ENCODE results near the gene RASAL2.
"Not testable (repeated sequence)": the region's sequence is repeated elsewhere in the genome, so short reads cannot be mapped to it uniquely, and the experiment has no call there.

RASAL2 gene

GRCh38 chr1:178076607-178077006 lies 17.3 kb upstream of the RASAL2 start:
- H3K4me1 ChIP-seq (ENCODE audit: control insufficient read depth, insufficient read depth, low read length) = no peaks in the 10 kb centered on the region
- H3K36me3 ChIP-seq (ENCODE audit: control insufficient read depth, insufficient read depth, low read length) = no peaks in the 10 kb centered on the region

GRCh38 chr1:178077917-178078316 lies 16.0 kb upstream of the RASAL2 start:
- H3K9ac ChIP-seq (ENCODE audit: low read depth, low read length) = no peak overlapping the region
- H3K4me1 ChIP-seq (ENCODE audit: control insufficient read depth, insufficient read depth, low read length) = no peaks in the 10 kb centered on the region
- H3K9me3 ChIP-seq (ENCODE audit: control insufficient read depth, insufficient read depth, low read length) = no peaks in the 10 kb centered on the region
- H3K36me3 ChIP-seq (ENCODE audit: control insufficient read depth, insufficient read depth, low read length) = no peaks in the 10 kb centered on the region
- no peaks in the 10 kb centered on the region for H3K27me3 ChIP-seq (ENCODE audit: control insufficient read depth, insufficient read depth, low read length)
- H3K4me3 ChIP-seq (ENCODE audit: low read depth, low read length) = no peak overlapping the region

More at GRCh38 chr1:178076607-178077006, 17.3 kb upstream of the RASAL2 start:
- H3K9ac ChIP-seq (ENCODE audit: low read depth, low read length) = no peak overlapping the region
- no peak overlapping the region for H3K4me3 ChIP-seq (ENCODE audit: low read depth, low read length)
- no peaks in the 10 kb centered on the region for H3K9me3 ChIP-seq (ENCODE audit: control insufficient read depth, insufficient read depth, low read length)
- H3K27me3 ChIP-seq (ENCODE audit: control insufficient read depth, insufficient read depth, low read length) = no peaks in the 10 kb centered on the region

GRCh38 chr1:178086294-178086693 lies 7.6 kb upstream of the RASAL2 start:
- H3K27me3 ChIP-seq (ENCODE audit: control insufficient read depth, insufficient read depth, low read length) = no peaks in the 10 kb centered on the region
- H3K36me3 ChIP-seq (ENCODE audit: control insufficient read depth, insufficient read depth, low read length) = no peaks in the 10 kb centered on the region
- no peaks in the 10 kb centered on the region for H3K9me3 ChIP-seq (ENCODE audit: control insufficient read depth, insufficient read depth, low read length)
- H3K4me1 ChIP-seq (ENCODE audit: control insufficient read depth, insufficient read depth, low read length) = no peaks in the 10 kb centered on the region
- no peak overlapping the region for H3K4me3 ChIP-seq (ENCODE audit: low read depth, low read length)
- H3K9ac ChIP-seq (ENCODE audit: low read depth, low read length) = no peak overlapping the region

DNA sequence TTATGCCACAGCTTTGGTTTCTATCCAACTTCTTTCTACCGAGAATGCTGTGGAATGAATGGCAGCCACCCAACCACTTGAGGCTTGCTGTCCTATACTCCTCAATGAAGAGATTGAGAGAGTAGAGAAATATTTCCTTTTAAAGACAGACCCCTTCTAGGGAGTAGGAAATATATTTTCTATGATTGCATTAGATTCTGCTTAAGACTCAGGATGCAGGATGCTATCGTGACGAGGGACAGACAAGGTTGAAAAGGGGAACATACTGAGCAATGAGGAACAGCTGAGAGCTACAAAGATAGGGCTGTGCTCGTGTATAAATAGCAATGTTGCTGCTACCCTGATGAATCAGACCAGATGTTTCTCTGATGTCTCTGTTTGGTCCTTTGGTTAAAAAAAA lies 7.1 kb upstream of the RASAL2 start:
- no peak overlapping the region for H3K4me3 ChIP-seq (ENCODE audit: low read depth, low read length)
- no peaks in the 10 kb centered on the region for H3K4me1 ChIP-seq (ENCODE audit: control insufficient read depth, insufficient read depth, low read length)
- H3K36me3 ChIP-seq (ENCODE audit: control insufficient read depth, insufficient read depth, low read length) = no peaks in the 10 kb centered on the region
- no peaks in the 10 kb centered on the region for H3K27me3 ChIP-seq (ENCODE audit: control insufficient read depth, insufficient read depth, low read length)
- H3K9me3 ChIP-seq (ENCODE audit: control insufficient read depth, insufficient read depth, low read length) = no peaks in the 10 kb centered on the region
- H3K9ac ChIP-seq (ENCODE audit: low read depth, low read length) = no peak overlapping the region

DNA sequence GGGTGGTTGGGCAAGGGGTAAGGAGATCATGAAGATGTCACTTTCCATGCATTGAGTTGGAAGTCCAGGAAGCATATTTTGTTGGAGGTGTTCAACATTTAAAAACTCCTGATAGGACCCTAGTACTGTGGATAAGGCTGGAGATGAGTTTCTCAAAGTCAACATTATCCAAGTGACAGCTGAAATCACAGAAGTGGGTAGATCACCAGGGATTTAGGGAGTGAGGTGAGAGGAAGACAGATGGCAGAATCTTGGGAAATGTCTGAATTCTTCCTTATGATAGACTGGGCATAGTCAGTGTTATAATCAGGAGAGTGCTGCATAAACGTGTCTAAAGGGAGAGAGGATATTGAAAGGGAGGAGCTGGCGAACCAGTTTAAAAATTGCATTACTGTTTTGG lies 5.3 kb upstream of the RASAL2 start:
- Histone ChIP-seq H3K4me1 (ENCODE audit: control insufficient read depth, insufficient read depth, low read length) (no peaks in the 10 kb centered on the region), H3K9ac (ENCODE audit: low read depth, low read length) (no peak overlapping the region), H3K9me3 (ENCODE audit: control insufficient read depth, insufficient read depth, low read length) (no peaks in the 10 kb centered on the region), H3K27me3 (ENCODE audit: control insufficient read depth, insufficient read depth, low read length) (no peaks in the 10 kb centered on the region), H3K36me3 (ENCODE audit: control insufficient read depth, insufficient read depth, low read length) (no peaks in the 10 kb centered on the region), H3K4me3 (ENCODE audit: low read depth, low read length) (no peak overlapping the region)

DNA sequence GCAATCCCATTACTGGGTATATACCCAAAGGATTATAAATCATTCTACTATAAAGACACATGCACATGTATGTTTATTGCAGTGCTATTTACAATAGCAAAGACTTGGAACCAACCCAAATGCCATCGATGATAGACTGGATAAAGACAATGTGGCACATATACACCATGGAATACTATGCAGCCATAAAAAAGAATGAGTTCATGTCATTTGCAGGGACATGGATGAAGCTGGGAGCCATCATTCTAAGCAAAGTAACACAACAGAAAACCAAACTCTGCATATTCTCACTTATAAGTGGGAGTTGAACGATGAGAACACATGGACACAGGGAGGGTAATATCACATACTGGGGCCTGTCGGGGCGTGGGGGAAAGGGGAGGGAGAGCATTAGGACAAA lies 2.5 kb upstream of the RASAL2 start:
- not testable (repeated sequence) for H3K9me3 ChIP-seq (ENCODE audit: control insufficient read depth, insufficient read depth, low read length); H3K4me3 ChIP-seq (ENCODE audit: low read depth, low read length); H3K27me3 ChIP-seq (ENCODE audit: control insufficient read depth, insufficient read depth, low read length)

DNA sequence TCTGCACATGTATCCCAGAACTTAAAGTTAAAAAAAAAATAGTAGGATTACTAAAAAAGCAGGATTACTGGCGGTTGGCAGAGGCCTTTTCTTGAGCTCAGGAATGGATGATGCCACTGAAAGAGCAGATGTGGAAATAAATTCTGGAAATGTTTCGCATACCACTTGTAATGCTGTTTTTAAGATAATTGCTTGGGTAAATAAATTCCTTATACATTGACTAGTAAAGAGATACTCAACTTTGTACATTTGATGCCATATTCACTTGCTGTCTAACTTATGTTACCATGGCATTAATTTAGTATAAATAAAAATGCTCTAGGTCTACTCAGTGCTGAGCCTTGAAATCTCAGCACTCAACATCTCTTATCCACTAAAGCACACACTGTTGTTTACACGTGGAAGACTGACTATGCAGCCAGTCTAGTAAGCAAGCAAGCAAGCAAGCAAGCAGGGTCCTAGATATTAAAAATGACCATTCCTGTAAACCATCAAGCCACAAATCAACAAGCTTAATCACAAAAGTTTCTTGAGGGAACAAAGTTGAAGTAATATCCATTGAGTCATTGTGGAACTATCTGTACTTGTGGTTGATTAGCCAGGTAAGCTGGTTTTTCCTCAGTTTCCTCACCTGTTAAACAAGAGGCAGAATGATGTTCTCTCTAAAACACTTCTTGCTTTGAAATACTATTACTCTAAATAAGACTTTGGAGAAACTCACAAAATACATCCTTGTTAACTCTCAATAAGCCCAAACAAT lies 1.7 kb upstream of the RASAL2 start:
- Histone ChIP-seq H3K36me3 (ENCODE audit: control insufficient read depth, insufficient read depth, low read length) (no peaks in the 10 kb centered on the region), H3K4me1 (ENCODE audit: control insufficient read depth, insufficient read depth, low read length) (peaks cover 9% of the 10 kb centered on the region), H3K9me3 (ENCODE audit: control insufficient read depth, insufficient read depth, low read length) (no peaks in the 10 kb centered on the region), H3K27me3 (ENCODE audit: control insufficient read depth, insufficient read depth, low read length) (no peaks in the 10 kb centered on the region), H3K4me3 (ENCODE audit: low read depth, low read length) (peak overlapping the region; percentile 91), H3K9ac (ENCODE audit: low read depth, low read length) (no peak overlapping the region)

More for the DNA sequence above, 2.5 kb upstream of the RASAL2 start:
- H3K4me1 ChIP-seq (ENCODE audit: control insufficient read depth, insufficient read depth, low read length); H3K36me3 ChIP-seq (ENCODE audit: control insufficient read depth, insufficient read depth, low read length); H3K9ac ChIP-seq (ENCODE audit: low read depth, low read length): not testable (repeated sequence)

- H3K36me3 ChIP-seq (ENCODE audit: control insufficient read depth, insufficient read depth, low read length) = no peaks in the 10 kb centered on the region
- H3K9me3 ChIP-seq (ENCODE audit: control insufficient read depth, insufficient read depth, low read length) = no peaks in the 10 kb centered on the region
- peak overlapping the region; percentile 91 for H3K4me3 ChIP-seq (ENCODE audit: low read depth, low read length)
- no peaks in the 10 kb centered on the region for H3K27me3 ChIP-seq (ENCODE audit: control insufficient read depth, insufficient read depth, low read length)
- H3K9ac ChIP-seq (ENCODE audit: low read depth, low read length) = peak overlapping the region; percentile 79
- peaks cover 11% of the 10 kb centered on the region for H3K4me1 ChIP-seq (ENCODE audit: control insufficient read depth, insufficient read depth, low read length)
Observed at GRCh38 chr1:178092878-178093493, 918 bp upstream of the RASAL2 start.

DNA sequence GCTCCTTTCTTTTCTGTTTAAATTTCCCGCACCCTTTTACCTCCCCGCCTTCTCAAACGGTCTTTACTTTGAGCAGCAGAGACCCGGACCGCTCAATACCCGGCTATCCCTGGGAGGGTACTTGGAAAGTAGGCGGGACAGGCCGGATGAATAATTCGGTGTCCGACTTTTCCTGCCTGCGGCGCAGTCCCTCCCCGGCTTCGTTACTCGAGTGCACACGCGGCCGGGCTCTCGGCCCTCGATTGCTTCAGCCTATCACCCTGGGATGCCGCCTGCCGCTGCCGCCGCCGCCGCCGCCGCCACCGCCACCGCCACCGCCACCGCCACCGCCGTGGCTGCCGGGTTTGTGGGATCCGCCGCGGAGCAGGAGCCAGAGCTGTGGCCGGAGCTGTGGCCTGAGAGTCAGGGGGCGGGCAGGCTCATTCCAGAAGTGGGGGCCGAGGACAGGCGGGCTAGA lies 382 bp upstream of the RASAL2 start:
- no peaks in the 10 kb centered on the region for H3K9me3 ChIP-seq (ENCODE audit: control insufficient read depth, insufficient read depth, low read length)
- no peaks in the 10 kb centered on the region for H3K27me3 ChIP-seq (ENCODE audit: control insufficient read depth, insufficient read depth, low read length)
- peaks cover 11% of the 10 kb centered on the region for H3K4me1 ChIP-seq (ENCODE audit: control insufficient read depth, insufficient read depth, low read length)
- peak overlapping the region; percentile 91 for H3K4me3 ChIP-seq (ENCODE audit: low read depth, low read length)
- H3K36me3 ChIP-seq (ENCODE audit: control insufficient read depth, insufficient read depth, low read length) = no peaks in the 10 kb centered on the region
- peak overlapping the region; percentile 84 for H3K9ac ChIP-seq (ENCODE audit: low read depth, low read length)

GRCh38 chr1:178094739-178095645 lies 1.1 kb downstream of the RASAL2 start:
- H3K9me3 ChIP-seq (ENCODE audit: control insufficient read depth, insufficient read depth, low read length) = no peaks in the 10 kb centered on the region
- no peaks in the 10 kb centered on the region for H3K27me3 ChIP-seq (ENCODE audit: control insufficient read depth, insufficient read depth, low read length)
- peak overlapping the region; percentile 84 for H3K9ac ChIP-seq (ENCODE audit: low read depth, low read length)
- no peaks in the 10 kb centered on the region for H3K36me3 ChIP-seq (ENCODE audit: control insufficient read depth, insufficient read depth, low read length)
- H3K4me3 ChIP-seq (ENCODE audit: low read depth, low read length) = peak overlapping the region; percentile 77
- peaks cover 11% of the 10 kb centered on the region for H3K4me1 ChIP-seq (ENCODE audit: control insufficient read depth, insufficient read depth, low read length)

GRCh38 chr1:178096421-178096820 lies 2.5 kb downstream of the RASAL2 start:
- Histone ChIP-seq H3K27me3 (ENCODE audit: control insufficient read depth, insufficient read depth, low read length) (no peaks in the 10 kb centered on the region), H3K4me3 (ENCODE audit: low read depth, low read length) (no peak overlapping the region), H3K9ac (ENCODE audit: low read depth, low read length) (no peak overlapping the region), H3K36me3 (ENCODE audit: control insufficient read depth, insufficient read depth, low read length) (no peaks in the 10 kb centered on the region), H3K9me3 (ENCODE audit: control insufficient read depth, insufficient read depth, low read length) (no peaks in the 10 kb centered on the region), H3K4me1 (ENCODE audit: control insufficient read depth, insufficient read depth, low read length) (peaks cover 11% of the 10 kb centered on the region)

Data from iPS-15b (cell line).